ENCODE measurements around the gene OGFOD1.
A peak's percentile ranks its signal among the peaks of the same experiment; 100 is the strongest.

Gene OGFOD1

DNA sequence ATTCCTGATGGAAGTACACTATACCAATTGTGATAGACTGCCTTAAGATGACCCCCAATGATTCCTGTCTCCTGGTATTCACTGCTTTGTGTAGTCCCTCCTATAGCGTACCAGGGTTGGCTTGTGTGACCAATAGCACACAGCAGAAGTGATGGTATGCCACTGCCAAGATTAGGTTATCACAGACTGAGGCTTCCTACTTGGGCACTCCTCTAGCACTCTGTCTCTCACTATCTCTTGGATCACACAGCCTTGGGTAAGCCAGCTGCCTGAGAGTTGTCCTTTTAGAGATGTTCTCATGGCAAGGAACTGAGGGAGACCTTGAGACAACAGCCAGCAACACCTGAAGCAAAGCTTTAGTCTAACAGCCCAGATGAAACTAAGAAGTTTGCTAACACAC, 13.3 kb upstream of the OGFOD1 start:
- Mint-ChIP-seq H3K4me1 (no peaks in the 10 kb centered on the region), H3K4me3 (no peak overlapping the region), H3K27me3 (ENCODE audit: low read depth, poor library complexity) (no peaks in the 10 kb centered on the region), H3K36me3 (ENCODE audit: low read depth) (peaks cover 73% of the 10 kb centered on the region), H3K27ac (no peak overlapping the region), H3K9me3 (no peaks in the 10 kb centered on the region)
- DNase-seq: no peak
- TF ChIP-seq, protein P1, sequence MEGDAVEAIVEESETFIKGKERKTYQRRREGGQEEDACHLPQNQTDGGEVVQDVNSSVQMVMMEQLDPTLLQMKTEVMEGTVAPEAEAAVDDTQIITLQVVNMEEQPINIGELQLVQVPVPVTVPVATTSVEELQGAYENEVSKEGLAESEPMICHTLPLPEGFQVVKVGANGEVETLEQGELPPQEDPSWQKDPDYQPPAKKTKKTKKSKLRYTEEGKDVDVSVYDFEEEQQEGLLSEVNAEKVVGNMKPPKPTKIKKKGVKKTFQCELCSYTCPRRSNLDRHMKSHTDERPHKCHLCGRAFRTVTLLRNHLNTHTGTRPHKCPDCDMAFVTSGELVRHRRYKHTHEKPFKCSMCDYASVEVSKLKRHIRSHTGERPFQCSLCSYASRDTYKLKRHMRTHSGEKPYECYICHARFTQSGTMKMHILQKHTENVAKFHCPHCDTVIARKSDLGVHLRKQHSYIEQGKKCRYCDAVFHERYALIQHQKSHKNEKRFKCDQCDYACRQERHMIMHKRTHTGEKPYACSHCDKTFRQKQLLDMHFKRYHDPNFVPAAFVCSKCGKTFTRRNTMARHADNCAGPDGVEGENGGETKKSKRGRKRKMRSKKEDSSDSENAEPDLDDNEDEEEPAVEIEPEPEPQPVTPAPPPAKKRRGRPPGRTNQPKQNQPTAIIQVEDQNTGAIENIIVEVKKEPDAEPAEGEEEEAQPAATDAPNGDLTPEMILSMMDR (IDR thresholded peaks at IDR 0.05): no peak

DNA sequence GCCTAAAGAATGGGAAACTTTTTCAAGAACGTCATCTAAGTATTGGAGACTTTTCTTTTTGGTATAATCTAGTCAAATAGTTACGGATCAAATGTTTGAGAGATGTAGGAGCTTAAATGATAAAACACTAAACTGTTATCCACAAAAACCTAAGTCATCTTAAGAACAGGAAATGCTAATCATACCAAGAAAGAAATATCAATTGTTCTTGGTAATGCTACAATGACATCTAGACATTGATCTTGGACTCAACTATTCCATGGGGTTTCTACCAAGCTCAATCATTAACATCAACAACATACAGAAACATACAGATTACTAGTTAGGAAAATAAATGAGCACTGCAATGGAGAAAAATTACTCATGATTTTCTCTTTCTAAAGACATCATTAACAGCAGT, 4.1 kb upstream of the OGFOD1 start:
- no peaks in the 10 kb centered on the region for H3K9me3 Mint-ChIP-seq
- peaks cover 35% of the 10 kb centered on the region for H3K4me1 Mint-ChIP-seq
- peaks cover 39% of the 10 kb centered on the region for H3K36me3 Mint-ChIP-seq (ENCODE audit: low read depth)
- TF ChIP-seq, protein P1 (IDR thresholded peaks at IDR 0.05): no peak
- H3K4me3 Mint-ChIP-seq: no peak overlapping the region
- H3K27ac Mint-ChIP-seq: no peak overlapping the region
- H3K27me3 Mint-ChIP-seq (ENCODE audit: low read depth, poor library complexity): no peaks in the 10 kb centered on the region
- no peak for DNase-seq

DNA sequence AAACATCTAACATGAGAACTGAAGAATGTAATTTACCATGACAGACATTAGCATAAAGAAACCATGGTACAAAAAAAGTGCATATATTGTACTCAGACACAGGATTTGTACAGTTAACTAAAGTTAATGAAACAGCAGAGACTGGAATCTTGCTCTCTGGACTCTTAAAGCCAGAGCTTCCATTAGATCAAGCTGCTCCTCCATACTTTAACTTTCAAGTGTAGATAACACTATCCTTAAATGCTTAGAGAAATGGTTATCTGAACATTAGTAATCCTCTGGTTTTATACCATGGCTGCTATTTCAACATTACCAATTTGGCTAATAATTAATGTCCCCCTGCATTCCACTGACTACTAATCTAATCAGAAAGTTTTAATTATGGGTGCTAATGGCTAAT, 3.3 kb upstream of the OGFOD1 start:
- TF ChIP-seq, protein P1 (IDR thresholded peaks at IDR 0.05): no peak
- Mint-ChIP-seq H3K9me3 (no peaks in the 10 kb centered on the region), H3K4me3 (no peak overlapping the region)

DNA sequence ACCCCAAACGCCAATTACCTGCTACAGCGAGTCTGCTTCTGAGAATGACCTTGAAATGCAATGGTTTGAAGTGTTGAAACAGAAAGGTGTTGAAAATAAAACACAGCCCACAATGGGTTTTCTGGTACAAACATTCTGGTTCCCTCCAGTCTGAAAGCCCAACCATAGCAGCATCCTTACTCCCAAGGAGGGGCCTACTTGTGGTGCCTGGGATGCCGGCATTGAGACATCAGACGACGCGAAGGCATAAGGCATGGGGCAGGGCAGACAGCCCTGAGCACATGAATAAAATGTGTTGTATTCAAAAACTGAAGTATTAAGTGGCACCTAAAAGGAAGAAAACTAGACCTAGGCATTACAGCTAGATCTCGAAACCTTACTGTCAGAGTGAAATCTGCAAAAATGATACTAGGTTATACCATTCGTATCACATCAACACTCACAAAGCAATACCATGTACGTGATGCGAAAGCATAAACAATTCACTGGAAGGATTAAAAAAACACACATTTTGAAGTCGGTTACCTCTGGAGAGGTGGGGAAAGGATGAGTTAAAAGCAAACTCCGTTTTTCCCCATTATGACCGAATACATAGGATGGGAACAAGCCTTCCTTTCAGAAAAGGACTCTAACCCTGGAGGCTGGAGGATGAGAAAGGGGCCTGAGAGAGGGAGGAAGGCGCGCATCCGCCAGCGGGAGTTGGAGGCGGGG, 924 bp upstream of the OGFOD1 start:
- Mint-ChIP-seq H3K36me3 (ENCODE audit: low read depth) (peaks cover 23% of the 10 kb centered on the region), H3K4me3 (peak overlapping the region; percentile 97), H3K27me3 (ENCODE audit: low read depth, poor library complexity) (no peaks in the 10 kb centered on the region), H3K27ac (peak overlapping the region; percentile 97), H3K9me3 (no peaks in the 10 kb centered on the region), H3K4me1 (peaks cover 41% of the 10 kb centered on the region)
- TF ChIP-seq, protein P1 (IDR thresholded peaks at IDR 0.05): no peak
- no peak for DNase-seq

More for the DNA sequence above, 3.3 kb upstream of the OGFOD1 start:
- Mint-ChIP-seq H3K27ac (no peak overlapping the region), H3K4me1 (peaks cover 41% of the 10 kb centered on the region), H3K36me3 (ENCODE audit: low read depth) (peaks cover 32% of the 10 kb centered on the region), H3K27me3 (ENCODE audit: low read depth, poor library complexity) (no peaks in the 10 kb centered on the region)
- no peak for DNase-seq

DNA sequence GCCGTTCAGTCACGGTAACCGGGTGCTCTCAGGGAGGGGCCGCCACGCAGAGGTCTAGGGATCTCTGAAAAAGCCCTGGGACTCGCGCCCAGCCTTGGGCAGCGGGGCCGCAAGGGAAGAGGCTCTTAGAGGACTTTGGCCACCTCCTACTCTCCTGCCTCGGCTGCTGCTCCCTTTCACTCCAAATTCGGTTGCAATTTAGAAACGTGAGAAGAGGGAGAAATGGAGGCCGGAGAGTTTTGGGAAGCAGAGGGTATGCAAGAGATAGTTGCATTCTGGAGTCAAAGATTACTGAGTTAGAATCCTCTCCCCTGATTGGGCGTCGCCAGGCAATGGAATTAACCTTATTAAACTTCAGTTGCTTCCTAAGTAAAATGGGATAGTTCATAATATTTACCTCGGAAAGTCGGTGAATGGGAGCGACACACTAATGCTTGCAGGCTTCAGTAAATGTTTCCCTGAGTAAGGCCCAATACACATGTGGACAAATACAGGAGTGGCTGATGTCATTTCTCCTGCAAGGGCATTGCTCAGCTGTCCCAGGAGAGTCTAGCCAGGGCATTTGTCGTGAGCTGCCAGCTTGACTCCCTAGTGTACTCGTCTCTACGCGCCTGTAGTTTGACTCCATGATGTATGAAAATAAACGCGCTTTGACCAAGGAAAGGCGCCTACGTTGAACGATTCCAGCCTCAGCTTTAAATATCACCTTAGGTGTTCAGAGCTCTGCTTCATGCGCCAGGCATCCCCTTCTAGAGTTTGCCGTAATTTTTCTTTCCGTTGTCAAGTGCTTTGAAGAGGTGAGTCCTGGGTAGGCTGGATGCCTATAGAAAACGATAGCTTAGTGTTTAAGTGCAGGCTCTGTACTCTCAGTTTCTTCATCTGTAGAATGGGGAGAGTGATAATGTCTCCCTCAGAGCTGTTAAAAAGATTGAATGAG, 667 bp downstream of the OGFOD1 start:
- Mint-ChIP-seq H3K27me3 (ENCODE audit: low read depth, poor library complexity) (no peaks in the 10 kb centered on the region), H3K9me3 (no peaks in the 10 kb centered on the region), H3K4me1 (peaks cover 41% of the 10 kb centered on the region), H3K4me3 (peak overlapping the region; percentile 97), H3K27ac (peak overlapping the region; percentile 98), H3K36me3 (ENCODE audit: low read depth) (peaks cover 29% of the 10 kb centered on the region)
- TF ChIP-seq, protein P1 (IDR thresholded peaks at IDR 0.05): no peak
- DNase-seq: peak; percentile 15

Measured in nephron progenitor cell (in vitro differentiated cells).